Left kidney (tissue), 2 donors: Measurements from ENCODE around the gene XPNPEP3. TPM values are rescaled to one million over a fixed set of nuclear protein-coding genes. Genes with fewer than 3 reads are reported as not detected.

Experiments used
- DNase-seq: peaks from one replicate; pipeline ENCODE4 v3.0.0-alpha.2; 2013
- polyA plus RNA-seq: library from polyadenylated mRNA; unstranded; fragments of 120-200 nt; gene quantifications from one replicate; pipeline ENCODE4 v1.2.1, GENCODE V29; 2013; ENCODE audit not compliant: insufficient read length

The XPNPEP3 gene
- polyA plus RNA-seq, 1 donor: 19.2 TPM

DNA sequence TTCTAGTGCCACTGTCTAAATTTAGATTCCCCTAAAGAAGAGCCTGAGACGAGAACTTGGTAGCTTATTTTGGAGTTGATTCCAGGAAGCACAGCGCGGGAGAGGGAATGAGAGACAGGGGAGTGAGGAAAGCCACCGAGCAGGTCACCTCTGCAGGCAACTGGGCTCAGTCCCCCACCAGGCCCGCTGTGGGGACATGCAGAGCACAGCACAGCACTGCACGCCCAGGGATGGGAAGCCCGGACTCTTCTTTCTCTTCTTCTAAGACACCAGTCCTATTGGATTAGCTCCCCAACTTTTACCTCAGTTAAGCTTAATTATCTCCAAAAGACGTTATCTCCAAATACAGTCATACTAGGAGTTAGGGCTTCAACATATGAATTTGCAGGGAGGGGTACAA is 122.9 kb downstream of the XPNPEP3 start:
- DNase-seq: no peak

Other genes starting within 250 kb of the XPNPEP3 start
- gene MRTFA, start 220.4 kb upstream of the XPNPEP3 start, polyA plus RNA-seq: 22.7 TPM
- gene MCHR1, start 177.7 kb upstream of the XPNPEP3 start, polyA plus RNA-seq: 0.20 TPM
- gene SLC25A17, start 37.8 kb upstream of the XPNPEP3 start, polyA plus RNA-seq: 48.8 TPM
- 622 TPM for gene ST13, start 509 bp upstream of the XPNPEP3 start, polyA plus RNA-seq
- 1.0 TPM for gene DNAJB7, start 5.0 kb downstream of the XPNPEP3 start, polyA plus RNA-seq
- 71.4 TPM for gene RBX1, start 94.2 kb downstream of the XPNPEP3 start, polyA plus RNA-seq
- 89.3 TPM for gene EP300, start 235.4 kb downstream of the XPNPEP3 start, polyA plus RNA-seq